Stimulated activated effector memory CD8-positive, alpha-beta T cell treated with anti-CD3 and anti-CD28 coated beads, Interleukin-12 subunit alpha, Interleukin-12 subunit beta, amount 100 ng/mL, for 72 hours (primary cell): ENCODE data around the gene COLGALT1.

ENCODE experiments used
- ATAC-seq: fragments of 150-1000 bp; cut with Tn5 transposase; 2 replicates; pipeline ENCODE4 v1.10.0; 2021
- DNase-seq, 2 donors: peaks; one replicate each; pipeline ENCODE4 v3.0.0; 2021 to 2022; ENCODE audit warnings: low spot score in 2 of 2
- H3K27ac Mint-ChIP-seq: one replicate; pipeline ENCODE4 v1.8.0; 2022; ENCODE audit warnings: mild to moderate bottlenecking, mixed read lengths
- H3K36me3 Mint-ChIP-seq: one replicate; pipeline ENCODE4 v1.8.0; 2022; ENCODE audit warnings: mild to moderate bottlenecking, mixed read lengths
- H3K4me1 Mint-ChIP-seq: one replicate; pipeline ENCODE4 v1.8.0; 2022; ENCODE audit warnings: mixed read lengths
- H3K4me3 Mint-ChIP-seq: one replicate; pipeline ENCODE4 v1.8.0; 2022; ENCODE audit warnings: mild to moderate bottlenecking, mixed read lengths
- H3K9me3 Mint-ChIP-seq: one replicate; pipeline ENCODE4 v1.8.0; 2022; ENCODE audit warnings: mixed read lengths

The COLGALT1 gene

DNA sequence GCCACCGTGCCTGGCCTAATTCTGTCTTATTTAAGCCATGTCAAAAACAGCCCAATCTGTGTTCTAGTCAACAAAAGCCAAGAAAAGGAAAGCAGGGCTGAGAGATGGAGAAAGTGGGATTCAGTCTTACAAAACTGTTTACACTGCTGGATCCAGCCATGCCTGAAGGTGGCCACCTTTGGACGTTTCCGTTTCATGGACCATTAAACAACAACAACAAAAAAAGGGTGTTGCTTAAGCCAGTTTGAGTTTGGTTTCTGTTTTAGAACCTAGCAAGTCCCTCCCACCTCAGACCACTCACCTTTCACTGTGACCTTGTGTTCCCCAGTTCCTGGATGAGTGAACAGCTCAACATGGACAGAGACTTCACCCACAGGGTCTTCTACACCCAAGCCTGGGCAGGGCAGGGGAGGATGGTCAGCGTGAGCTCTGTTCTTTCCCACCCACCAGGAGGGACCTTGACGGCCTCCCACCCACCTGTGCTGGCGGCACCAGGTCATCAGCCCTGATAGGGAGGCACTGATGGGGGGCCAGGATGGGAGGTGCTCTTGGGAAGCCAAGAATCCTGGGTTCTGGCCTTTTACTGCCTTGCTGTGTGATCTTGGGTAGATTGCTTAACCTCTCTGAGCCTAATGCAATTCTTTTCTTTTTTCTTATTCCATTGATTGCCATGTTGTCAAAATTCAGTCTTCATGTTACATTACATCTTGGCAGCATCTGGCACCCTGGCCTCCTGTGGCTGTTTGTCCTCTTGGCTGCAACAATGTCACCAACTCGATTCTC lies 56.2 kb downstream of the COLGALT1 start:
- H3K4me1 Mint-ChIP-seq = peaks cover 8% of the 10 kb centered on the region
- DNase-seq = no peak
- no peak overlapping the region for H3K4me3 Mint-ChIP-seq
- peaks cover 5% of the 10 kb centered on the region for H3K36me3 Mint-ChIP-seq
- no peak for ATAC-seq
- no peak overlapping the region for H3K27ac Mint-ChIP-seq
- no peaks in the 10 kb centered on the region for H3K9me3 Mint-ChIP-seq

DNA sequence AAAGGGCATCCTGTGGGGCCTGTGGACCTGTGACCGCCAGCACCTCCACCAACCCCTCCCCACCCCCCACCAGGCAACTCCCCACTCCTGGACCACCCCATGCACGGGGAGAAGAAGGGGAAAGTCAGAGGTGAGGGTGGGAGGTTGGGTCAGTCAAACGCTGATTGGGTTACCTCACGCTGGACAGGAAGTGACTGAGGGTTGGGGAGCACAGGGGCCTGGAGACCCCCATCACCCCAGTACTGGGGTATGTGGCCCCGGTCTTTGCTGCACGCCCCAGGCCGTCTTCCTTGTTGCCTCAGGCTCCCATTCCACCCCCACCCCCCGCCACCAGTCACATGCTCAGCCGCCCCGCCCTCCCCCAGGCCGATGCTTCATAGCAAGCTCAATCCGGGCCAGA lies 59.0 kb downstream of the COLGALT1 start:
- Mint-ChIP-seq H3K27ac (no peak overlapping the region), H3K9me3 (no peaks in the 10 kb centered on the region), H3K36me3 (no peaks in the 10 kb centered on the region), H3K4me1 (peaks cover 8% of the 10 kb centered on the region), H3K4me3 (no peak overlapping the region)
- ATAC-seq (no peak), DNase-seq (no peak)

DNA sequence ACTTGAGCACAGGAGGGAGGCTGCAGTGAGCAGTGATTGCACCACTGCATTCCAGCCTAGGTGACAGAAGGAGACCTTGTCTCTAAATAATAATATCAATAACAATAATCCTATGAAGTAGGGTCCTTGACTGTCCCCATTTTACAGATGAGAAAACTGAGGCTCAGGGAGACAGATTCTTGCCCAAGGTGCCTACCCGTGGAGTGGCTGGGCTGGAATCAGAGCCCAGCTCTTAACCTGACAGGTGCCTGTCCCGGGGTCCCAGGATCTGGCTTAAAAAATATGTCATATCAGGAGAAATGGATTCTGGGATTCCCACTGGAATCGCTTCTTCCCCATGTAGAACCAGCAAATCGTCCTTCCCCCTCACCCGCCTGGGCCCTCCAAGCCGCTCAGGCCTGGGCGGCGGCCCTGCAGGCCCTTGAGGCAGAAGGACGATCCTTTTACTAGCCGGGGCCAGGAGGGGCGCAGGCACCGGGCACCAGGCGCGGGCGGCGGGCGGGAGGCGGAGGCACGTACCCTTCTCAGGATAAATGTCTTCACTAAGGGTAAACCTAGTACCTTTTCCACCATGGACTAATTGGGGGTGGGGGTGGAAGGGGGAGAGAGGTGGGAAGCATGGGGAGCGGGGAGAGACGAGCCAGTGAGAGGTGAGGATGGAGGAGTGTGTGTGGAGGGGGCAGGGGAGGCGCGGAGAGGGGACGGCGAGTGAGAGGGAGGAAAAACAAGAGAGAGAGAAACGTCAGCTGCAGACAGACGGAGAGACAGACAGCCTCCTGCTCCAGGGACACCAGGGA lies 60.6 kb downstream of the COLGALT1 start:
- Mint-ChIP-seq H3K36me3 (no peaks in the 10 kb centered on the region), H3K27ac (no peak overlapping the region), H3K9me3 (no peaks in the 10 kb centered on the region), H3K4me3 (peak overlapping the region; percentile 25), H3K4me1 (peaks cover 8% of the 10 kb centered on the region)
- DNase-seq = no peak
- ATAC-seq = no peak

DNA sequence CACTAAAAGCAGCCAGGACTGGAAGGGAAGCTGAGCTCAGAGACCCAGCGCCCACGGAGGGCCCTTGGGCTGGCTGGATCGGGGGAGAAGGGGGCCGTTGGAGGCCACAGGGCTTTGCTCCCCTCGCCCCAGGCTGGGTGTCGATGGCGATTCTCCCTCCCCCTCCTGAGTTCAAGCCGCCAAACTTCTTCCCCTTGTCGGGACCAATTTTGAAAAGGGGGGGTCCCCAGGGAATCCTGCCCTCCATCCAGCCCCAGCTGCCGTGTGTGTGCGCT lies 61.2 kb downstream of the COLGALT1 start:
- H3K27ac Mint-ChIP-seq = no peak overlapping the region
- H3K4me1 Mint-ChIP-seq = peaks cover 10% of the 10 kb centered on the region
- DNase-seq (no peak), ATAC-seq (peak; percentile 17)
- peak overlapping the region; percentile 25 for H3K4me3 Mint-ChIP-seq
- no peaks in the 10 kb centered on the region for H3K36me3 Mint-ChIP-seq
- H3K9me3 Mint-ChIP-seq = no peaks in the 10 kb centered on the region

DNA sequence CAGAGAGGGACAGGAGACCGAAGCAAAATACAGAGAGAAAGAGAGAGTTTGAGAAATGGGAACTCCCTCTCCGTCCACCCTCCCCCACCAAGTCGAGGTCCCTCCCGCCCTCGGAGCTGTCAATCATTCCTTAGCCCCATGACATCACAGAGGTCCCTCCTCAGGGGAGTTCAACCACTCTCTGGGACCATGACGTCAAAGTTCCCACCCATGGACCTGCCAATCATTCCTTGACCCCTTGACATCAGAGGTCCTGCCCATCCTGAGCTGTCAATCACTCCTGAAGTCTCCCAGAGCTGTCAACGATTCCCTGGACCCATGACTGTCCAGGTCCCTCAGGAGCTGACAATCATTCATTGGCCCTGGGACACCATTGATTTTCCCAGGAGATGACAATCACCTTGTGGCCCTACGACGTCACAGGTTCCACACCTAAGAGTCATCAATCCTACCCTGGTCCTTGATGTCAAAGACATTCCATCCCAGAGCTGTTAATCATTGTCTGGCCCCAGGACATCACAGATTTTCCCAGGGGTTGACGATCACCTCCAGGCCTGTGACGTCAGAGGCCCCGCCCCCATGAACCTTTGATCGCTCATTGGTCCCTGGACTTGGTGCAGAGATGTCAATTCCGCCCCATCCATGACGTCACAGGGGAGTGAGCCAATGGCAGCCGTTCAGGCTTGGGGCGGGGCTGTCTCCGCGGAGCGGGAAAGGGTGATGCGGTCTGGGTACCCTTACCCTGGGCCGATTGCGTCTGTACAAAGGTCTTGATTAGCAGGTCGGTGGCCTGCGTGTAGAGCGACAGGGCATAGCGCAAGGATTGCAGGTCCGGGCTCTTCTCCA lies 61.7 kb downstream of the COLGALT1 start:
- H3K36me3 Mint-ChIP-seq = no peaks in the 10 kb centered on the region
- H3K4me3 Mint-ChIP-seq = peak overlapping the region; percentile 25
- H3K4me1 Mint-ChIP-seq = peaks cover 15% of the 10 kb centered on the region
- DNase-seq = no peak
- peaks cover 2% of the 10 kb centered on the region for H3K9me3 Mint-ChIP-seq
- H3K27ac Mint-ChIP-seq = no peak overlapping the region
- no peak for ATAC-seq

GRCh38 chr19:17617807-17618192 lies 62.4 kb downstream of the COLGALT1 start:
- Mint-ChIP-seq H3K27ac (no peak overlapping the region), H3K4me3 (no peak overlapping the region), H3K36me3 (no peaks in the 10 kb centered on the region), H3K4me1 (peaks cover 20% of the 10 kb centered on the region), H3K9me3 (peaks cover 2% of the 10 kb centered on the region)
- ATAC-seq (no peak), DNase-seq (no peak)

DNA sequence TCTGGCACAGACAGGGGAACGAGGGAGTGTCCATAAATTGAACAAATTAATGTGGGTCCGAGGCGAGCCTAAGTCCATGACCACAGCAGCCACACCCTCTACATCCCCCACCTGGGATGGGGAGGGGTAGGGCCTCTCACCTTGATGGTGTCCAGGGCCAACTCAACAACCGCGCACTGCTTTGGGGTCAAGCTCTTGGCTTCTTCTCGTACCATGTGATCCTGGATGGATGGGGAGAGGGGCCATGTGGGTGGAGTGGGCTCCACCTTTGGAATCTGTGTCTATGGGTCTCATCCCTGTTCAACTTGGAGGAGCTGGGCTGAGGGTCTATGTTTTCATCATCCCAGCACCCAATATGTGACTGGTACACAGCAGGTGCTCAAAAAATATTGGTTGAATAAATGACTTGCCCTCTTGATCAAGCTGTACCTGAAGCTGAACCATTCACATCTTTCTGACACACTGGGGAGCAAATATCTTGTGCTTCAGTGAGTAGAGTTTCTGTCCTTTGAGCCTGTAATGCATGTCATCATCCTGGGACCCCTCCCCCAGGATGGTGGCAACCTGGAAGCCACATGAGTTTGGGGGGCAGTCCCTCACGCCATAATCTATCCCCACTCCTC lies 62.9 kb downstream of the COLGALT1 start:
- peaks cover 2% of the 10 kb centered on the region for H3K9me3 Mint-ChIP-seq
- H3K36me3 Mint-ChIP-seq = no peaks in the 10 kb centered on the region
- ATAC-seq = no peak
- no peak overlapping the region for H3K27ac Mint-ChIP-seq
- H3K4me3 Mint-ChIP-seq = no peak overlapping the region
- no peak for DNase-seq
- H3K4me1 Mint-ChIP-seq = peaks cover 23% of the 10 kb centered on the region

GRCh38 chr19:17618936-17619335 lies 63.5 kb downstream of the COLGALT1 start:
- ATAC-seq (no peak), DNase-seq (no peak)
- Mint-ChIP-seq H3K36me3 (no peaks in the 10 kb centered on the region), H3K27ac (no peak overlapping the region), H3K9me3 (peaks cover 2% of the 10 kb centered on the region), H3K4me1 (peaks cover 23% of the 10 kb centered on the region), H3K4me3 (no peak overlapping the region)

GRCh38 chr19:17620696-17621095 lies 65.2 kb downstream of the COLGALT1 start:
- no peak for DNase-seq
- no peak overlapping the region for H3K27ac Mint-ChIP-seq
- H3K9me3 Mint-ChIP-seq = peaks cover 2% of the 10 kb centered on the region
- H3K4me1 Mint-ChIP-seq = peaks cover 23% of the 10 kb centered on the region
- ATAC-seq = no peak
- no peak overlapping the region for H3K4me3 Mint-ChIP-seq
- H3K36me3 Mint-ChIP-seq = no peaks in the 10 kb centered on the region

DNA sequence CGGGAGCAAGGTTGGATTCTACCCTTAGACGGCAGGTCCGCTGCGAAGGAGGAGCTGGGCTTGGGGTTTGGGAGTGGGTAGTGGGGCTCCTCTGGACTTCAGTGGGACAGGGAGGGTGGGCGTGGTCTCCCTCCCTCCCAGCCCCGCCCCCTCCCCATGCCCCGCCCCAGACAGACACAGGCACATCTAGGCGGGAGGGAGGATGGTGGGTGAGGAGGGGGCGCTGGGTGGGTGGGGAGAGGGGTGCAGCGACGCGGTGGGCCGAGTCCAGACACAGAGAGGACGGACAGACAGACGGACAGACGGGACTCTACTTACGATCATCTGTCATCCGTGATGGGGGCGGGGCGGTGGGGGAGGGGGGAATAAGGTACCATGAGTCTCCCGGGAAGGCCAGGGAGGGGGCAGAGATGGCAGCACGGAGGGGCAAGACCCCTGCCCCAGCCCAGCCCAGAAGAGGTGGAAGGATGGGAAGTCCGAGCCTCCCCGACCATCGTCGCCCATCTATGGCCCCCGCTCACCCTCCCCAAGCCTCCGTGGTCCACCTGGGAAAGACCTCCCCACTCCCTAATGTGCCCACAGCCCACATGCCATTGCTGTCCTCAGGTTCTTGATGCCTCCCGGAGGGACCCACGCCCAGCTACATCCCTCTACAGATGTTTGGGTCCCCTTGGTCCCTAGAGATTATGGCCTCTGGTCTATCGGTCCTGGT lies 67.9 kb downstream of the COLGALT1 start:
- DNase-seq (no peak), ATAC-seq (no peak)
- Mint-ChIP-seq H3K9me3 (peaks cover 2% of the 10 kb centered on the region), H3K4me1 (peaks cover 16% of the 10 kb centered on the region), H3K27ac (no peak overlapping the region), H3K4me3 (no peak overlapping the region), H3K36me3 (no peaks in the 10 kb centered on the region)

- H3K9me3 Mint-ChIP-seq = peaks cover 2% of the 10 kb centered on the region
- DNase-seq (no peak), ATAC-seq (no peak)
- no peak overlapping the region for H3K4me3 Mint-ChIP-seq
- H3K36me3 Mint-ChIP-seq = no peaks in the 10 kb centered on the region
- H3K27ac Mint-ChIP-seq = no peak overlapping the region
- H3K4me1 Mint-ChIP-seq = peaks cover 16% of the 10 kb centered on the region
Observed at GRCh38 chr19:17624314-17624991, 69.0 kb downstream of the COLGALT1 start.

DNA sequence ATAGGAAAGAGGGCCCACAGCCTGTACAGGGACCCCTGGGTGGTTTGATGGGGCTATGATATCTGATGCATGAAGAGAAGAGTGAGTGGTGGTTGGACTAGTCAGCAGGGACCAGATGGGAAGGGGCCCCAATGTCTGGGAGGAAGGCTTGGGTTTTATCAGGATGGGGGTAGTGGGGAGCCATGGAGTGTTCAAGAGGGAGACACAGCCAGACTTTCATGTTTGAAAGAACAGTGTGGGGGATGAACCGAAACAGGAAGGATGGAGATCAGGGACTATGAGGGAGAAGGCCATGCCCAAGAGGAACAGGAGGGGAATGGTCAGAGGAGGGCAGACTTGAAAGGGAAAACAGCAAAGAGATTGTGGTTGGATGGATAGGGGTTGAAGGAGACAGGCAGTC lies 69.6 kb downstream of the COLGALT1 start:
- Mint-ChIP-seq H3K4me1 (peaks cover 16% of the 10 kb centered on the region), H3K4me3 (no peak overlapping the region), H3K9me3 (peaks cover 2% of the 10 kb centered on the region), H3K36me3 (no peaks in the 10 kb centered on the region), H3K27ac (no peak overlapping the region)
- no peak for DNase-seq
- no peak for ATAC-seq

- Mint-ChIP-seq H3K4me3 (no peak overlapping the region), H3K27ac (no peak overlapping the region), H3K9me3 (peaks cover 2% of the 10 kb centered on the region), H3K36me3 (no peaks in the 10 kb centered on the region), H3K4me1 (peaks cover 16% of the 10 kb centered on the region)
- DNase-seq = no peak
- ATAC-seq = no peak
Observed at GRCh38 chr19:17625980-17626379, 70.5 kb downstream of the COLGALT1 start.

DNA sequence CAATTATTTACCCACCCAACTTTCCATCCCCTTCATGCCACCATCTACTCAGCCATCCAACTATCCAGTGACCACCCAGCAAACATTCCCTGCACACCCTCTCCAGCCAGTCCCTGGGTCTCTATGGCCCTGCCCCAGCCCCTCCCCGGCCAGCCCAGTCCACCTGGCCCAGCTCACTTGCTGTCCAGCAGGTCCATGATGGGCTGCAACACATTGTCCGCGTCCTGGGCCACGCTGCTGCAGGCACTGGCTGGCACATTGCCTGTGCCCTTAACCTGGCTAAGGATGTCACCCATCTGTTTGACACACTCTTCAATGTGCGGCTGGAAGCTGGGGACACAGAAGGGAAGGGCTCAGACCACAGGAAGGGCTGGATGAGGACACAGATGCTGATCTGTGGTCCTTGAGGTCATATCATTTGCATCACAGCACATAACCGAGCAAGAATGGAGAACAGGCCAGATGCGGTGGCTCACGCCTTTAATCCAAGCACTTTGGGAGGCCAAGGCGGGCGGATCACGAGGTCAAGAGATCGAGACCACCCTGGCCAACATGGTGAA lies 71.1 kb downstream of the COLGALT1 start:
- ATAC-seq (no peak), DNase-seq (no peak)
- H3K9me3 Mint-ChIP-seq = peaks cover 2% of the 10 kb centered on the region
- no peak overlapping the region for H3K27ac Mint-ChIP-seq
- H3K36me3 Mint-ChIP-seq = no peaks in the 10 kb centered on the region
- H3K4me3 Mint-ChIP-seq = no peak overlapping the region
- peaks cover 14% of the 10 kb centered on the region for H3K4me1 Mint-ChIP-seq
